A549 (cell line): ENCODE data around the gene RUNX1. TPM values are rescaled to one million over a fixed set of nuclear protein-coding genes. Genes with fewer than 3 reads are reported as not detected.

Experiments
- ATAC-seq, 2 experiments: fragments of 200-7000 bp in 1 of 2; fragments of >200 bp in 1 of 2; cut with Nextera tagmentation in 1 of 2; cut with Tn5 transposase in 1 of 2; 3 replicates each; pipeline versions ENCODE4 v1.8.0 to v1.9.1; 2018 to 2020; ENCODE audit warnings: mild to moderate bottlenecking in 1 of 2, moderate library complexity in 1 of 2
- CTCF ChIA-PET: fragments of 300-600 bp; sonication (Branson Sonifier 250); formaldehyde crosslinking; extraction: SDS; loops from one replicate; lab custom pipeline; 2021; ENCODE audit warnings: antibody characterized with exemption, inconsistent platforms; lab: Yijun Ruan, JAX
- POLR2A ChIA-PET: fragments of 350-600 bp; formaldehyde crosslinking; extraction: SDS; loops from one replicate; lab custom pipeline; 2021; ENCODE audit warnings: antibody characterized with exemption, inconsistent platforms; lab: Yijun Ruan, JAX
- DNase-seq, 2 experiments: peaks; one replicate each; pipeline versions ENCODE4 v3.0.0 to v3.0.0-alpha.2; 2011 to 2016; ENCODE audit warnings: low read depth in 1 of 2, low spot score in 1 of 2
- FAIRE-seq: peaks from 2 replicates; lab custom pipeline; 2011; peaks lifted over from hg19 to GRCh38; lab: Jason Lieb, UNC
- H3K27ac ChIP-seq, 2 experiments: fragments of >200 bp; sonication (Bioruptor Twin); formaldehyde crosslinking; 3 replicates each; pipeline ENCODE4 v1.5.1; 2016 to 2017
- H3K4me1 ChIP-seq: fragments of >200 bp; sonication (Bioruptor Twin); formaldehyde crosslinking; 3 replicates; pipeline ENCODE4 v1.6.1; 2016
- H3K4me2 ChIP-seq: fragments of >200 bp; sonication (Bioruptor Twin); formaldehyde crosslinking; 3 replicates; pipeline ENCODE4 v1.6.1; 2016
- H3K4me3 ChIP-seq: fragments of >200 bp; sonication (Bioruptor Twin); formaldehyde crosslinking; 3 replicates; pipeline ENCODE4 v1.5.1; 2016
- H3K9me3 ChIP-seq: fragments of >200 bp; sonication (Bioruptor Twin); formaldehyde crosslinking; 3 replicates; pipeline ENCODE4 v1.6.1; 2016
- ATOH8 ChIP-seq: fragments of 250-450 bp; sonication (Bioruptor Pico); IDR thresholded peaks from 2 replicates; pipeline ENCODE4 v1.5.0; 2020; ENCODE audit warnings: low read depth, mild to moderate bottlenecking, moderate library complexity
- BCL3 ChIP-seq: fragments of >200 bp; sonication (Bioruptor Twin); formaldehyde crosslinking; IDR thresholded peaks from 3 replicates; pipeline ENCODE4 v1.6.1; 2016
- CEBPB ChIP-seq, 2 experiments: fragments of >200 bp in 1 of 2; sonication (Bioruptor Twin) in 1 of 2; formaldehyde crosslinking in 1 of 2; IDR thresholded peaks; 2 replicates each; pipeline ENCODE4 v1.6.1; 2012 to 2016
- CHD2 ChIP-seq: fragments of 150-350 bp; IDR thresholded peaks from 2 replicates; pipeline ENCODE4 v1.6.1; 2014; ENCODE audit warnings: low read length; ENCODE audit not compliant: partially characterized antibody
- CHD4 ChIP-seq: fragments of 200-600 bp; sonication (generic); IDR thresholded peaks from 2 replicates; pipeline ENCODE4 v1.6.1; 2016; ENCODE audit warnings: antibody characterized with exemption, mild to moderate bottlenecking, borderline replicate concordance
- CTCF ChIP-seq: fragments of >200 bp; sonication (Bioruptor Twin); formaldehyde crosslinking; IDR thresholded peaks from 3 replicates; pipeline ENCODE4 v1.5.1; 2016
- E2F6 ChIP-seq: IDR thresholded peaks from 2 replicates; pipeline ENCODE4 v1.6.1; 2012; ENCODE audit warnings: low read depth, borderline replicate concordance
- ELK1 ChIP-seq: fragments of 150-350 bp; IDR thresholded peaks from 2 replicates; pipeline ENCODE4 v1.6.1; 2014; ENCODE audit warnings: low read depth, mild to moderate bottlenecking, low read length
- ESRRA ChIP-seq: fragments of 150-350 bp; IDR thresholded peaks from 2 replicates; pipeline ENCODE4 v1.6.1; 2014; ENCODE audit warnings: mild to moderate bottlenecking, low read length, borderline replicate concordance
- FOSB ChIP-seq: fragments of 250-450 bp; sonication (Bioruptor Pico); IDR thresholded peaks from 2 replicates; pipeline ENCODE4 v1.5.0; 2020; ENCODE audit warnings: mild to moderate bottlenecking, moderate library complexity
- FOXS1 ChIP-seq: fragments of 250-450 bp; sonication (Bioruptor Pico); IDR thresholded peaks from 2 replicates; pipeline ENCODE4 v1.5.0; 2020; ENCODE audit warnings: mild to moderate bottlenecking, moderate library complexity
- HDAC2 ChIP-seq: fragments of 200-600 bp; sonication (generic); IDR thresholded peaks from 2 replicates; pipeline ENCODE4 v1.6.1; 2016
- HOXA7 ChIP-seq: fragments of 250-450 bp; sonication (Bioruptor Pico); IDR thresholded peaks from 2 replicates; pipeline ENCODE4 v1.5.0; 2020; ENCODE audit warnings: mild to moderate bottlenecking, moderate library complexity
- HOXB13 ChIP-seq: fragments of 250-450 bp; sonication (Bioruptor Pico); IDR thresholded peaks from 2 replicates; pipeline ENCODE4 v1.5.0; 2020; ENCODE audit warnings: low read depth, mild to moderate bottlenecking, moderate library complexity
- JUN ChIP-seq, 2 experiments: fragments of >200 bp; sonication (Bioruptor Twin); formaldehyde crosslinking; IDR thresholded peaks; 2 replicates in 1 of 2; 3 replicates in 1 of 2; pipeline ENCODE4 v1.6.1; 2016 to 2017
- KDM1A ChIP-seq: fragments of 200-600 bp; sonication (generic); IDR thresholded peaks from 2 replicates; pipeline ENCODE4 v1.6.1; 2016; ENCODE audit warnings: low read depth, mild to moderate bottlenecking
- MAZ ChIP-seq: fragments of 150-350 bp; IDR thresholded peaks from 2 replicates; pipeline ENCODE4 v1.6.1; 2014; ENCODE audit warnings: antibody characterized with exemption, low read depth, low read length, borderline replicate concordance
- NFE2L2 ChIP-seq: fragments of 150-350 bp; conservative IDR thresholded peaks from 2 replicates; pipeline ENCODE4 v1.6.1; 2014; ENCODE audit warnings: low read length
- NPAS2 ChIP-seq: fragments of 250-450 bp; sonication (Bioruptor Pico); IDR thresholded peaks from 2 replicates; pipeline ENCODE4 v1.8.0; 2022; ENCODE audit warnings: mild to moderate bottlenecking, moderate library complexity, borderline replicate concordance
- NR3C1 ChIP-seq: fragments of >200 bp; sonication (Bioruptor Twin); formaldehyde crosslinking; IDR thresholded peaks from 3 replicates; pipeline ENCODE4 v1.6.1; 2017
- PHF8 ChIP-seq: fragments of 200-600 bp; sonication (generic); IDR thresholded peaks from 2 replicates; pipeline ENCODE4 v1.6.1; 2016; ENCODE audit warnings: low read depth, mild to moderate bottlenecking, antibody characterized with exemption, moderate library complexity, borderline replicate concordance
- POLR2AphosphoS2 ChIP-seq: conservative IDR thresholded peaks from 2 replicates; pipeline ENCODE4 v1.6.1; 2012; ENCODE audit warnings: low read length, improper control_type of control experiment, inconsistent platforms
- RARB ChIP-seq: fragments of 250-450 bp; sonication (Bioruptor Pico); IDR thresholded peaks from 2 replicates; pipeline ENCODE4 v1.8.0; 2021; ENCODE audit warnings: mild to moderate bottlenecking, moderate library complexity
- RNF2 ChIP-seq: fragments of 200-600 bp; sonication (generic); IDR thresholded peaks from 2 replicates; pipeline ENCODE4 v1.6.1; 2016; ENCODE audit warnings: low read depth, mild to moderate bottlenecking, antibody characterized with exemption, moderate library complexity, borderline replicate concordance
- SMC3 ChIP-seq: fragments of >200 bp; sonication (Bioruptor Twin); formaldehyde crosslinking; IDR thresholded peaks from 3 replicates; pipeline ENCODE4 v1.6.1; 2018; ENCODE audit warnings: inconsistent platforms
- SREBF2 ChIP-seq: fragments of 450-650 bp; IDR thresholded peaks from 2 replicates; pipeline ENCODE4 v1.6.1; 2014; ENCODE audit warnings: mild to moderate bottlenecking, moderate library complexity
- USF2 ChIP-seq: fragments of 450-650 bp; IDR thresholded peaks from 2 replicates; pipeline ENCODE4 v1.6.1; 2014; ENCODE audit warnings: antibody characterized with exemption
- ZC3H11A ChIP-seq: fragments of 450-650 bp; IDR thresholded peaks from 2 replicates; pipeline ENCODE4 v1.6.1; 2014; ENCODE audit warnings: antibody characterized with exemption, mild to moderate bottlenecking
- ZNF302 ChIP-seq: fragments of 250-450 bp; sonication (Bioruptor Pico); IDR thresholded peaks from 2 replicates; pipeline ENCODE4 v1.9.0; 2021; ENCODE audit warnings: inconsistent platforms, mild to moderate bottlenecking, moderate library complexity
- ZSCAN20 ChIP-seq: fragments of 250-450 bp; sonication (Bioruptor Pico); IDR thresholded peaks from 2 replicates; pipeline ENCODE4 v1.8.0; 2022; ENCODE audit warnings: mild to moderate bottlenecking, moderate library complexity
- WGBS: methylation state at CpG from one replicate; pipeline ENCODE4 v1.1.6; 2017; ENCODE audit errors: missing lambda C conversion rate; 5-methylcytosine and 5-hydroxymethylcytosine counted together
- polyA plus RNA-seq, 4 experiments: library from polyadenylated mRNA; depleted of rRNA in 3 of 4; stranded (reverse); fragments of >200 nt; fragmentation: RNase III in 1 of 4; extraction: RNeasy Plus Mini Kit Qiagen cat#74134 plus additional on column Dnase treatment in 1 of 4; gene quantifications; 2 replicates in 3 of 4; 3 replicates in 1 of 4; pipeline ENCODE4 v1.2.3, GENCODE V29; 2011 to 2017

Gene RUNX1
- polyA plus RNA-seq, 2 of the 4 experiments (the other 2 are of a cell fraction), result 5.5 TPM

- no peak overlapping the region for H3K27ac ChIP-seq
- H3K4me3 ChIP-seq, result no peak overlapping the region
- DNase-seq, result no peak
- no peak for TF ChIP-seq NFE2L2
- TF ChIP-seq CEBPB (IDR thresholded peaks at IDR 0.05), result no peak
- TF ChIP-seq SREBF2, result no peak
- no peak for TF ChIP-seq CHD2
- TF ChIP-seq FOXS1 (CRISPR knock-in tag), result no peak
- TF ChIP-seq FOSB (CRISPR knock-in tag), result no peak
- TF ChIP-seq MAZ, result no peak
- no peak for TF ChIP-seq HOXB13 (CRISPR knock-in tag)
- no peak for TF ChIP-seq JUN (IDR thresholded peaks at IDR 0.05)
- TF ChIP-seq KDM1A, result no peak
- no peak for TF ChIP-seq SMC3
- TF ChIP-seq ZC3H11A, result no peak
- TF ChIP-seq ELK1, result no peak
- TF ChIP-seq HOXA7 (CRISPR knock-in tag), result no peak
- TF ChIP-seq NPAS2 (CRISPR knock-in tag), result no peak
- no peak for TF ChIP-seq CHD4
- TF ChIP-seq RARB, result no peak
- TF ChIP-seq ATOH8 (CRISPR knock-in tag), result no peak
- no peak for TF ChIP-seq NR3C1
- ChIA-PET POLR2A (no interaction called here), CTCF (interaction anchor here (2.4 kb wide), 1 partner anchor 15 kb away, joined by 11 read pairs; no protein-coding TSS in a partner anchor)
- WGBS, result 75% methylated on average over 4 of the region's 4 CpGs
- H3K4me1 ChIP-seq, result no peaks in the 10 kb centered on the region
- no peak overlapping the region for H3K4me2 ChIP-seq
- ATAC-seq, result no peak
- no peak for FAIRE-seq
- no peaks in the 10 kb centered on the region for H3K9me3 ChIP-seq
Observed at GRCh38 chr21:35066824-35067223, 17.7 kb upstream of the RUNX1 start.

GRCh38 chr21:35063428-35064172 lies 14.5 kb upstream of the RUNX1 start:
- POLR2A ChIA-PET, result no interaction called here
- no peak for TF ChIP-seq ESRRA
- no peak for TF ChIP-seq HDAC2
- no peak for TF ChIP-seq JUN (IDR thresholded peaks at IDR 0.05)
- no peak for TF ChIP-seq RNF2
- TF ChIP-seq CTCF, result no peak
- no peak for TF ChIP-seq ZNF302 (CRISPR knock-in tag)
- no peak for TF ChIP-seq USF2
- TF ChIP-seq ZSCAN20 (CRISPR knock-in tag), result no peak
- no peak for TF ChIP-seq E2F6
- no peak for TF ChIP-seq POLR2AphosphoS2
- TF ChIP-seq PHF8, result no peak
- no peak for TF ChIP-seq SMC3
- TF ChIP-seq MAZ, result no peak
- no peak for TF ChIP-seq BCL3
- no peak for TF ChIP-seq CEBPB (IDR thresholded peaks at IDR 0.05)
- TF ChIP-seq KDM1A, result no peak
- Histone ChIP-seq H3K4me1 (no peaks in the 10 kb centered on the region), H3K27ac (no peak overlapping the region), H3K9me3 (no peaks in the 10 kb centered on the region), H3K4me3 (no peak overlapping the region), H3K4me2 (no peak overlapping the region)
- ATAC-seq, result no peak
- DNase-seq, result no peak
- no peak for FAIRE-seq
- WGBS, result 49% methylated on average over 6 of the region's 6 CpGs
- CTCF ChIA-PET, result no interaction called here
